Glutamatergic neuron (in vitro differentiated cells): Measurements from ENCODE around the gene MED13L. TPM values are rescaled to one million over a fixed set of nuclear protein-coding genes. Genes with fewer than 3 reads are reported as not detected.
"Not testable (repeated sequence)": the region's sequence is repeated elsewhere in the genome, so short reads cannot be mapped to it uniquely, and the experiment has no call there.

Source experiments
- DNase-seq: peaks from one replicate; pipeline ENCODE4 v3.0.0; 2022
- H3K27ac Mint-ChIP-seq: one replicate; pipeline ENCODE4 v1.8.0; 2020; ENCODE audit warnings: mild to moderate bottlenecking, mixed read lengths, inconsistent platforms; ENCODE audit not compliant: unreplicated experiment
- H3K27me3 Mint-ChIP-seq: one replicate; pipeline ENCODE4 v1.8.0; 2020; ENCODE audit warnings: mild to moderate bottlenecking, moderate library complexity, mixed read lengths, inconsistent platforms; ENCODE audit not compliant: unreplicated experiment
- H3K36me3 Mint-ChIP-seq: one replicate; pipeline ENCODE4 v1.8.0; 2020; ENCODE audit warnings: mild to moderate bottlenecking, mixed read lengths, inconsistent platforms; ENCODE audit not compliant: unreplicated experiment
- H3K4me1 Mint-ChIP-seq: one replicate; pipeline ENCODE4 v1.8.0; 2020; ENCODE audit warnings: mild to moderate bottlenecking, low read depth, mixed read lengths, inconsistent platforms; ENCODE audit not compliant: unreplicated experiment
- H3K4me3 Mint-ChIP-seq: one replicate; pipeline ENCODE4 v1.8.0; 2020; ENCODE audit warnings: mild to moderate bottlenecking, mixed read lengths, inconsistent platforms; ENCODE audit not compliant: unreplicated experiment
- H3K9me3 Mint-ChIP-seq: one replicate; pipeline ENCODE4 v1.8.0; 2020; ENCODE audit warnings: mild to moderate bottlenecking, moderate library complexity, mixed read lengths, inconsistent platforms; ENCODE audit not compliant: unreplicated experiment
- CTCF ChIP-seq: fragments of 200-600 bp; sonication (generic); IDR thresholded peaks from one replicate; pipeline ENCODE4 v1.5.0; 2021; ENCODE audit not compliant: partially characterized antibody, unreplicated experiment
- total RNA-seq: library from RNA; stranded (reverse); fragmentation: NEBNext Ultra II Directional; extraction: Animal tissue kit (Norgen Biotek cat#: 25700); gene quantifications from one replicate; pipeline ENCODE4 v1.2.1, GENCODE V29; 2021; ENCODE audit not compliant: unreplicated experiment

The MED13L gene
- total RNA-seq, 1 donor from 2014 or later: 95.5 TPM

- Mint-ChIP-seq H3K9me3 (peaks cover 2% of the 10 kb centered on the region), H3K36me3 (no peaks in the 10 kb centered on the region), H3K4me1 (peaks cover 21% of the 10 kb centered on the region), H3K4me3 (no peak overlapping the region), H3K27ac (no peak overlapping the region), H3K27me3 (no peaks in the 10 kb centered on the region)
- no peak for TF ChIP-seq CTCF
- no peak for DNase-seq
Observed at GRCh38 chr12:115979351-115979750, 298.1 kb downstream of the MED13L start.

GRCh38 chr12:115976829-115977228 is 300.7 kb downstream of the MED13L start:
- not testable (repeated sequence) for H3K4me1 Mint-ChIP-seq, H3K27ac Mint-ChIP-seq, H3K27me3 Mint-ChIP-seq, H3K9me3 Mint-ChIP-seq, H3K36me3 Mint-ChIP-seq, DNase-seq, H3K4me3 Mint-ChIP-seq

- Mint-ChIP-seq H3K36me3 (no peaks in the 10 kb centered on the region), H3K27ac (no peak overlapping the region), H3K27me3 (no peaks in the 10 kb centered on the region), H3K9me3 (no peaks in the 10 kb centered on the region), H3K4me3 (no peak overlapping the region), H3K4me1 (peaks cover 8% of the 10 kb centered on the region)
- no peak for TF ChIP-seq CTCF
- no peak for DNase-seq
Observed at GRCh38 chr12:115975411-115975810, 302.1 kb downstream of the MED13L start.

- H3K4me1 Mint-ChIP-seq: peaks cover 8% of the 10 kb centered on the region
- H3K9me3 Mint-ChIP-seq: peaks cover 2% of the 10 kb centered on the region
- DNase-seq: no peak
- no peak overlapping the region for H3K27ac Mint-ChIP-seq
- H3K36me3 Mint-ChIP-seq: no peaks in the 10 kb centered on the region
- TF ChIP-seq CTCF: no peak
- H3K4me3 Mint-ChIP-seq: no peak overlapping the region
- H3K27me3 Mint-ChIP-seq: no peaks in the 10 kb centered on the region
Observed at GRCh38 chr12:115973968-115974724, 303.3 kb downstream of the MED13L start.

GRCh38 chr12:115973066-115973465 is 304.4 kb downstream of the MED13L start:
- no peak for DNase-seq
- H3K36me3 Mint-ChIP-seq: no peaks in the 10 kb centered on the region

More at GRCh38 chr12:115973066-115973465, 304.4 kb downstream of the MED13L start:
- Mint-ChIP-seq H3K27me3 (no peaks in the 10 kb centered on the region), H3K9me3 (peaks cover 2% of the 10 kb centered on the region), H3K4me1 (peaks cover 8% of the 10 kb centered on the region), H3K27ac (no peak overlapping the region), H3K4me3 (no peak overlapping the region)
- TF ChIP-seq CTCF: no peak
